HG03103 (cell line): ENCODE data around the gene STK32B.

ENCODE experiments used
- ATAC-seq: cut with Tn5 transposase; IDR thresholded peaks from one replicate; pipeline ENCODE4 v1.9.1; 2021; ENCODE audit warnings: low read depth; ENCODE audit not compliant: unreplicated experiment

STK32B gene

DNA sequence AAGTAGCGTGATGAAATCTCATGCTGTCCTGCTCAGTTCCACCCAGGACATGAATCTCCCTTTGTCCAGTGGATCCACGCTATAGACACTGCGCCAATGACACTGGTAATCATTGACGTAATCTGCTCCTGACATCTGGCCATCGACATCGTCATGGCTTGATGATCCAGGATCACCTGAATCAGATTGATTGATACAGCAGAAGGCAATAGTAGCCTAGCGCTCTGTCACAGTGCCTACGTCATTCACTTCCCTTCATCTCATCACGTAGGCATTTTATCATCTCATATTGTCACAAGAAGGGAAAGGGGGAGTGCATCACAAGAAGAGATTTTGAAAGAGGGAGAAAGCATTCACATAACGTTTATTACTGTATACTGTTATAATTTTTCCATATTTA lies 68.8 kb downstream of the STK32B start:
- ATAC-seq: no peak

DNA sequence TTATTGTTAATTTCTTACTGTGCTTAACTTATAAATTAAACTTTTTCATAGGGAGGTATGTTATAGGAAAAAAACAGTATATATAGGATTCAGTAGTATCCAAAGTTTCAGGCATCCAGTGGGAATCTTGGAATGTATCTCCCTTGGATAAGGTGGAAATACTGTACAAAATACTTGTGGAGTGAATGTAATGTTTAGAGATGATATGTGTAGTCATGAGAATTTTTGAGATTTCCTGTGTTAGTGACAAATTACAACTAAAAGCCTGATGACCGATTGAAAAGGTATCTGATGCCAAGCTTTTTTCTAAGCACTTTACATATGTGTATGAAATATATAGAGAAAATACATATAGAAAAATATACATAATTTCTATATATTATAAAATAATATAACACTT lies 69.2 kb downstream of the STK32B start:
- no peak for ATAC-seq

DNA sequence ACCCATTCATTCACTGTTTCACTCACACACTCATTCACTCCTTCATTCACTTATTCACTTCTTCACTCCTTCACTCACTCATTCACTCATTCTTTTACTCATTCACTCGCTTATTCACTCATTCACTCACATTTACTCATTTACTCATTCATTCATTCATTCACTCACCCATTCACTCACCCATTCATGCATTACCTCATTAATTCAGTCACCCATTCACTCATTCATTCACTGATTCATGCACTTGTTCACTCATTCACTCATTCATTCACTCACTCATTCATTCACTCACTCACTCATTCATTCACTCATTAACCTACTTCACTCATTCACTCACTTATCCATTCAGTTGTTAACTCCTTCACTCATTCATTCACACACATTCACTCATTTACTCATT lies 70.8 kb downstream of the STK32B start:
- ATAC-seq: no peak

DNA sequence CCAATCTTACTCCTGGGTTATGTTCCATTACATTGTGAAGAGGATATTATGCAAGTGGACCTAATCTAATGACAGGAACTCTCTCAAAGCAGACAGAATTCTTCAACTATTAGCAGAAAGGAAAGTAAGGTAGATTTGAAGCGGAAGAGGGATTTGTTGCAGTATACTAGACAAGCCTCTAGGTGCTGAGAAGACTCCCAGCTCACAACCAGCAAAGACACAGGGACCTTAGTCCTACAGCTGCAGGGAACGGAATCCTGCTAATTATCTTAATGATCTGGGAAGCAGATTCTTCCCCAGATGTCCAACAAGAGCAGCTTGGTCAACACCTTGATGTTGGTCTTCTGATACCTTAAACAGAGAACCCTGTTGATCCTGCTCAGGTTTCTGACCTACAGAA lies 73.6 kb downstream of the STK32B start:
- ATAC-seq: no peak

DNA sequence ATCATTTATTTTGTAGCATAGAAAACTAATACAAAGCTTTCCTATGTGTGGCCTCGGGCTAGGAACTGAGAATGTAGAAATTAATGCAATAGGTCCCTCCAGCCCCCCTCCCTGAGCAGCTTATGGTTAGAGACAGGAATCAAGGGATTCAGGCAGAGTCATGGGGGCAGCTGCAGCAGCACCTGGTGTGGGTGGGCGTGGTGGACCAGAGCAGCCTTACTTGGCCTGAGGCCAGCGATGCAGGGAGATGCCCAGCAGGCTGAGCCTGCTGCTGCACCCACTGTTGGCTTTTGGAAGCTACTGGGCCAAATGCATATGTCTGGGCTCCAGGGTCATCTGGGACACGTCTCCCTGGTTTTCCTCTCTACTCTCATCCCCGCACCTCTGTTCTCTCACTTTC lies 74.0 kb downstream of the STK32B start:
- ATAC-seq: no peak

DNA sequence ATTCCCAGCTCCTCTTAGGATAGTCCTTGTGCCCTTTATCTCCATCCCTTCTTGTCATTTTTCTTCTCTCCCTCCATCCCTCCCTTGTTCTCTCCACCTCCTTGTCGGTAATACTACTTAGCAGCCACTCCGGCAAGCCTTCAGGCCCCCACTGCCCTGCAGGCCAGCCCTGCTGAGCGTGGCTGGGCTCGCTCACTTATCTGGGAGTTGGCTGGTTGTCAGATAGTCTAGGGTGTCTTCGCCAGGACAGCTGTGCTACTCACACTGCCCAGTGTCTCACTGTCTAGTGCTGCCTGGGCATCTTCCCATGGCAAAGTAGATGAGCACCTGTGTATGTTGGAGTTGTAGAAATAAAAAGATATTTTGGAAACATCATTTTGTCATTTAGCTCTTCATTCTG lies 75.0 kb downstream of the STK32B start:
- no peak for ATAC-seq

DNA sequence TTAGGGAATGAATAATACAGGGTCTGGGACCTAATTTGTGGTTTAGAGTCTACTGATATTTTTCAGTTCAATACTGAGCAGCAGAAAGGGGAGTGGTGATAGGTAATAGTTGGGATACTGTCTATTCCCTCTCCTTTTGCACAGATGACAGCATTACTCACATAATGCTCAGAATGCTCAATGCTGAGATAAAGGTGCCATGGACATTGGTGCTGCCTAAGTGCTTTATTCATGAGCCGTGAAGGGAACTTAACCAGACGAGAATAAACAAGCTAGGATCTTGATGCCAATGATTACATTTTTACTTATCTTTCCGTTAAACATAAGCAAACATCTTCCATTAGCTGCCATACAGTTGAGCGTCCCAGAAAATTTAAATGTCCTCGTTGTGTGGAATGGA lies 75.6 kb downstream of the STK32B start:
- no peak for ATAC-seq

DNA sequence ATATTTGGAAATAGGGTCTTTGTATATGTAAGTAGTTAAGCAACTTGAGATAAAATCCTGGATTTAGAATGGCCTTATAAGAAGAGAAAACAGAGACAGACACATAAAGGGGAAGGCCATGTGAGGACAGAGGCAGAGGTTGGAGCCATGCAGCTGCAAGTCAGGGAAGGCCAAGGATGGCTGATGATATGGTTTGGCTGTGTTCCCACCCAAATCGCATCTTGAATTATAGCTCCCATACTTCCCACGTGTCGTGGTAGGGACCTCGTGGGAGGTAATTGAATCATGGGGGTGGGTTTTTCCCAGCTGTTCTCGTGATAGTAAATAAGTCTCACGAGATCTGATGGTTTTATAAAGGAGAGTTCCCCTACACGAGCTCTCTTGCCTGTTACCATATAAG lies 76.3 kb downstream of the STK32B start:
- ATAC-seq: no peak

DNA sequence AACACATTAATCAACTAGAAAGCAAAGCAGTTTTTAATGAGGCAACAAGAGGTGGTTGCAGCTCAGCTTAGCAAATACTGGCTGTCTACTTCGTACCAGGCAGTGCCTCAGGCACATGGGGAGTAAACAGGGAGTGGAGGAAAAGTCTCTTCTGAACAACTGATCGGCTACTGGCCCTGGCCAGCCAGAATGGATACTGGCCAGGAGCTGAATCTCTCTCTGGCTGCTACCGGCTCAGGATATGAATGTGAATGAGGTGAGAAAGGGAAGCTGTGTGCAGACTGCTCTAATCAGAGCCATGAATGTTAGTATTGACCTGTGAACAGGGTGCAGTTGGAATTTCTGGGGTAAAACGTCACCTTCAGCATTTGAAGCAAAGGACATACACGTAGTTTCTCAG lies 77.3 kb downstream of the STK32B start:
- no peak for ATAC-seq

DNA sequence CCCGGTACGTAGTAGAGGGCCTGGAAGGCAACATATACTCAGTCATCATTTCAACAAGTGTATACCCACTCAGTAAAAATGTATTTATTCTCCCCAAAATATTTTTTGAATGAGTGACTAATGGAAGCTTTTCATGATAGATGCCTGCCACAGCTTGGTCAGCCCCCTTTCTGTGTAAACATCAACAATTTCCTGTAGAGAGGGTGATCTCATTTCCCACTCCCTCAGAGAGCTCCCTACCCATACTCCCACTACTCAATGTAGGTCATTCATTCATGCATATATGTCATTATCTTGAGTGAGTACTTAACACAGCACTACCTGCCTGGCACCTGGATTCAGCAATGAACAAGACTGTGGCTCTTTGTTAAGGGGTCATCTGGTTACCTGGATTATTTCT lies 81.9 kb downstream of the STK32B start:
- no peak for ATAC-seq

DNA sequence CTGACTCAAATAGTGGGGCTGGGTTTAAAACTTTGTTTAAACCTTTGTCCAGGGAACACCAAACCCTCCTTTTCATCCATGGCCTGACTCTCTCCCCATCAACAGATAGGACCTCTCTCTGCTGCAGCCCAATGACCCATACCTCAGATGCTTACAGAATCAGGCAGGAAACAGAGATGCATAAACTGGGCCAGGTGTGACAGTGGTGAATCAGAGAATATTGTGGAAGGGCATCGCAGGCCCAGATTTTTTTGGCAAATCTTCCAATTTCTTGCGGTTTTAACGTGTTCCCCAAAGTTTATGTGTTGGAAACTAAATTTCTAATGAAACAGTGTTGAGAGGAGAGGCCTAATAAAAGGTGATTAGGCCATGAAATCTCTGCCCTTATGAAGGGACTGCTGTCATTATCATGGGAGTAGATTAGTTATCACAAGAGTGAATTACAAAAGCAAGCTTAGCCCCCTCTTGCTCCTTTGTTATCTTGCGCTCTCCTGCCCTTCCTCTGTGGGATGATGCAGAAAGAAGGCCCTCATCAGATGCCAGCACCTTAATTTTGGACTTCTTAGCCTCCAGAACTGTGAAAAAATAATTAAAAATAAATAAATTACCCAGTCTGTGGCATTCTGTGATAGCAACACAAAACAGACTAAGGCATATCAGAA lies 82.8 kb downstream of the STK32B start:
- no peak for ATAC-seq

DNA sequence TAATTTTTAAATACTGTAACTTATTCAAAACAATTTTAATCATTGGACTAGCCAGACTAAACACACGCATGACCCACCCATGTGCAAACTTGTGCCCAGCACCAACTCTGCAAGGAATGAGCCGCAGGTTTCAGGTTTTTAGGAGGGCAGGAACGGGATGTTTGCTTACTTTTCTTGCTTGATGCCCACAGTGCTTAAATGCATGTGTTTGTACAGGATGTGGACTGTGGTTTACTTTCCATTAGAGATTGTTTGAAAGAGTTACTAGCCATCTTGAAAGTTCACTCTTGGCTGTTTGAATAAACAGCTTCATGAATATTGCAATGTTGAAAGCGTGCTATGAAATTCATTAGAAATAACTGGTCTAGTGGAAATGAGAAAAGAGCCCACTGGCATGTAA lies 83.3 kb downstream of the STK32B start:
- ATAC-seq: no peak

DNA sequence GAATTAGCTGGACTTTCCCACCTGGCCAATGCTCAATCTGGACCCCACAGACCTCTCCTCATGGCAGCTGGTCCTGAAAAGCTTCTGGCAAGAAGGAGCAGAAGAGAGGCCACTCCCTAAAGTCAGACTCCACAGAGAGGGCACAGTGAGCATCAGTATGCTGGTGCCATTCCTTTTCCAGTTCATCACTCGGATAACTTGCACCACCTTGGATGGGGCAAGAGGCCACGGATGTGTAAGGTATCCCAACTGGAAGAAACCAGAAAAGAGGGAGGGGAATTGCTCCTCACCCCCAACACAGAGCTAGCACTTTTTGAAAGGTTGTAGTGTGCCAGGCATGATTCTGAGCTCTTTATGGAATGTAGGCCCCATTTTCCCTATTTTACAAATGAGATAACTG lies 85.9 kb downstream of the STK32B start:
- ATAC-seq: no peak

DNA sequence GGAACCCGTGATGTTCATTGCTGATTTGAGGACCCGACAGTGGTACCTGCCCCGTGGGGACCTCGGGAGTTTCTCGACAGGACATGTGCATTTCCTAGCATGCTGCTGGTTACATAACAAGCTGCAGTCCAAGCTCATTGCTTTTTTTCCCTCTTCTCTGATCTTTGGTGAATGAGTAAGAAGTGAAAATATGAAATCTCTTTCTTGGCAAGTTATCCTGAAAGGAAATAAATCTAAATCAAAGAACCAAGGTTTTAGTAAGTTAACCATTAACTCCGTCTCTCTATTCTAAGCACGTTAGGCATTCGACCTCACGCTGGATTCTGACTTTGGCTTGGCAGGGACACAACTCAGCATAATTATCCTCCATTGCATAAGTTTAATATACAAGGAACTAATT lies 86.6 kb downstream of the STK32B start:
- no peak for ATAC-seq

DNA sequence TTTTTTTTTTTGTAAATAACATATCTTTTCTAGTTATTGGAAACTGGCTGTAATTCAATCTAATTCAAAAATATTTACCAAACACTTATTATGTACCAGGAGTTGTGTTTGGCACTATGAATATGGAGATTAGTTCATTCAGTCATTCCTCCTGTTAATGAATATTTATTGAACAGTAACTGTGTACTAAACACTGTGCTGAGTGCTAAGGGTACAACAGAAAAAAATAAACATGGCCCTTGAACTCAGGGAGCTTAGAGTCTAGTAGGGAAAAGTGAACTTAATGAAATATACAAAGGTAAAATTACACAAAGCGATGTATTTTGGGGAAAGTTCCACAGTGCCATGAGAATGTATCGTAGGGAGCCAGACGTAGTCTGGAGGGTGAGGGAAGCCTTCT lies 87.1 kb downstream of the STK32B start:
- no peak for ATAC-seq

DNA sequence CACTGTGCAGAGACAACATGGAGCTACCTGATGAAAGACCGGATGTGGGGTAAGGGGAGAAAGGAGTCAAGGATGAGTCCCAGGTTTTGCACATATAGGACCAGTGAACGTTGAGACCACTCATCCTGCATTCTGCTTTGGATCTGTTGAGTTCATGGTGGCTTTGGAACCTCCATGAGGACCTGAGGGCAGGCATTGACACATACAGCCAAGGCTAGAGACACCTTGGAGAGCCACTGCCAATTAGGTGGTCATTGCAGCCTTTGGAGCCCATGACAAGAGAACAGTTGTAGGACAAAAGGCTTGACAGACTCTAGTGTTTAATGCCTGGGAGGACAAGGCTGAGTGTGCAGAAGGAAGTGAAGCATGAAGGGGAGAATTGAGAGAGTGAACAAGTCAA lies 87.9 kb downstream of the STK32B start:
- ATAC-seq: no peak

DNA sequence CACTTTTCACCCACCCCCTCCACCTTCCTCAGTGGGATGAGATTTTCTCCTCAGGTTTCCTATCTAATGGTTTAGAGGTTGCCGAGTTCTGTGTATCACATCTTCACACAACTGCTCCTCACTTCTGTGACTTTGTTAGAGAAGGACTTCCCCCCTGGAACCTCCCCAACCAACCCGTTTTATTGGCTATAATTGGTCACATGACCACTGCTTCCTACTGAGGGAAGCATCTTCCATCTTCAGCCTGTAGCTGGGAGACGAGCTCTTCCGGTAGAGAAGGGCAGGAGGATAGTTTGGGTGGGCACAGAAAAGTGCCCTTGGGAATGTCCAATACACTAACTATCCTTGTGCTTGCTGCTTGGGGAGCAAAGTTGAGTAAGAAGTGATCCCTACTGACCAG lies 90.5 kb downstream of the STK32B start:
- ATAC-seq: no peak

DNA sequence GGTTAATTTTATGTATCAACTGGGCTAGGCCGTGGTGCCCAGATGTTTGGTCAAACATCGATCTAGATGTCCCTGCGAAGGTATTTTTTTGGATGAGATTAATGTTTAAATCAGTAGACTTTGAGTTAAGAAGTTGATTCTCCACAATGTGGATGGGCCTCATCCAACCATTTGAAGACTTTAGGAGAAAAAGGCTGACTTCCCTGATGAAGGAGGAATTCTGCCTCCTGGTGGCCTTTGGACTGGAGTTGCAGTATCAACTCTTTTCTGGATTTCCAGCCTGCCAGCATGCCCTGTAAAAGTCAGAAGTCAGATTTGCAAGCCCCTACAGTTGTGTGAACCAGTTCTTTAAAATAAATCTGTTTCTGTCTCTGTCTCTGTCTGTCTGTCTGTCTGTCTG lies 91.4 kb downstream of the STK32B start:
- ATAC-seq: no peak

DNA sequence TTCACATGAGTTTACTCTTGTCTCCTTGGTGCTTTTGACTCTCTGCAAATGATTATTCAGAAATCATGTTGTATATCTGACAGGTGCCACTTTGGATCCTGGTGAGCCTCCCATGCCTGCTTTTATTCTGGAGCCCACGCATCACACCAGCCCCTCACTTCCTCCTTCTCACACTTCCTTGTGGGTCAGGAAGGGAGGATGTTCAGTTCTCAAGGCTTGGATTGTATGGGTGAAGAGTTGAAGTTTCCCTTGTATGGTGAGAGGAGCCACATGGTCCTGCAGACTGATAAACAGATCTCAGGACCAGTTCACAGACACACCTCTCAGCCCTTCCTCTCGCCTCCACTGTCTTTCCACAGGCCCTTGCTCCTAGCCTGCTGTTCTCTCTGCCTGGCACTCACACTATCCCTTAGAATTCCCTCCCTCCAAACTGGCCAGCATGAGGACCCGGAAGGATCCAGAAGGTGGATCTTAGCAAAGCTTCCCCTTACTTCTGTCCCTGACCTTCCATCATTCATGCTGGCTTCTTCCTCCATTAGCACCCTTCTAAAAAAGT lies 92.1 kb downstream of the STK32B start:
- ATAC-seq: no peak

DNA sequence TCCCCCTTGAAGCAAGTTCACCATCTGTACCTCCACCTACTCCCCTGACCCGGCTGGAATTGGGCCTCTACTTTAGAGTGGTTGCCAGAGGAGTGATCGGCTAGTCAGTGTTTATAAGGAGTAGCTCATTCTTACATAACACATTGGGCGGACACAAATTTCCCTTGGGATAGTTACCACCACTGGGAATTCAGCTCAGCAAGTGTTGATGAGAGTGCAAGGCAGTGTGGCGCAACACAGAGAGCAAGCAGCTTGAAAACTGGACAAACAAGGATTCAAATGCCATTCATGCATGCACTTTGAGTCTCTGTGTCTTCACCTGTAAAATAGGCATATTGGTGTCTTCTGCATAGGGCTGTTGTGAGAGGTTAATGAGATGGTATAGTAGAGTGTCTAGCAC lies 92.7 kb downstream of the STK32B start:
- ATAC-seq: no peak

DNA sequence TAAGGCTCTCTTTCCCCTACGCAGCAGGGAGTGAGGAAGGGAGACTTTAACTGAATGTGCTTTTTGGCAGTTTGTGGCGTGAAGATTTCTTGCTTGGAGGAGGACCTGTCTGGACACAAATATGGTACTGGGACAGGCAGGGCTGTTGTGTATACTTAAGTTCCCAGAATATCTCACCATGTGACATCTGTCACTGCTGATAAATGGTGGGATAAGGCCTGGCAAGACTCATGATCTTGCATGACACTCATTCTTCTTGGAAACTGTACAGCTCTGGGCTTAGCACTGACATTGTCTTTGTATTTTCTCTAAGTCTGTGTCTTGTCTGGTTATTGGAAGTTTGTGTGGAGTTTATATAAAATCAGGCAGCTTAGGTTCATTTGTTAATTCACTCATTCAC lies 93.1 kb downstream of the STK32B start:
- ATAC-seq: no peak

DNA sequence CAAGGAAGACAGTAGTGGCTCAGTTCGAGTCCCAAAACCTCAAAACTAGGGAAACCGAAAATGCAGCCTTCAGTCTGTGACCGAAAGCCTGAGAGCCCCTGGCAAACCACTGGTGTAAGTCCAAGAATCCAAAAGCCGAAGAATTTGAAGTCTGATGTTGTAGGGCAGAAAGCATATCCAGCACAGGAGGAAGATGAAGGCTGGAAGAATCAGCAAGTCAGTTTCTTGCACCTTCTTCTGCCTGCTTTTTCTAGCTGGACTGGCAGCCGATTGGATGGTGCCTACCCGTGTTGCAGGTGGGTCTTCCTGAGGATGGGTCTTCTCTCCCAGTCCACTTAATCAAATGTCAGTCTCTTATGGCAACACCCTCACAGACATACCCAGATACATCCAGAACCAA lies 95.0 kb downstream of the STK32B start:
- no peak for ATAC-seq

DNA sequence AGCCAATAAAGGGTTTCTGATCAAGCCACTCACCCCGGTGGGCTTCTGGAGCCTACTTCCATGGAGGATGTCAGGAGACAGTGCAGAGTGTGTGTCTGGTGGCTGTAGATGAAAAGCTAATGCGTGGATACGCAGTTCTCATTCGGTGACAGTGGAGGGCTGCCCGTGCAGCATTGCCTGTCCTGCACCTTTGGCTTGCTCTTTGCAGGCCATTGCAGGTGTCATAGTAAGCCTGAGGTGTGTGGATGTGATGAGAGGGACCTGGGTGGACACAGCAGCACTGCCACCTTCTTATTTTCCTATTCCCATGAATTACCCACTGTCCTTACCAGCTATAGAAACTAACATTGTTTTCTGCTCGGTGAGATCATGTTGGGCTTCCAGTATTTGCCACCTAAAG lies 101.2 kb downstream of the STK32B start:
- no peak for ATAC-seq
